Neuron (in vitro differentiated cells): Measurements from ENCODE around the gene C20orf96.

ENCODE experiments used
- H2AFZ ChIP-seq: one replicate; pipeline ENCODE4 v1.6.1; 2013; ENCODE audit warnings: low read depth, mild to moderate bottlenecking, inconsistent platforms, low read length, moderate library complexity
- H3K27me3 ChIP-seq: one replicate; pipeline ENCODE4 v1.6.1; 2013; ENCODE audit warnings: low read length; ENCODE audit not compliant: insufficient read depth
- H3K36me3 ChIP-seq: one replicate; pipeline ENCODE4 v1.6.1; 2013; ENCODE audit warnings: low read length; ENCODE audit not compliant: insufficient read depth
- H3K4me1 ChIP-seq: one replicate; pipeline ENCODE4 v1.6.1; 2013; ENCODE audit warnings: low read length; ENCODE audit not compliant: insufficient read depth
- H3K4me3 ChIP-seq: 2 replicates; pipeline ENCODE4 v1.5.1; 2013; ENCODE audit warnings: mild to moderate bottlenecking, low read length, moderate library complexity
- H3K9me3 ChIP-seq: one replicate; pipeline ENCODE4 v1.6.1; 2013; ENCODE audit warnings: low read length

Gene C20orf96

GRCh38 chr20:286508-286907 lies 4.0 kb downstream of the C20orf96 start:
- no peak overlapping the region for H3K4me3 ChIP-seq
- peaks cover 9% of the 10 kb centered on the region for H3K4me1 ChIP-seq
- no peaks in the 10 kb centered on the region for H3K27me3 ChIP-seq
- H3K36me3 ChIP-seq: peaks cover 20% of the 10 kb centered on the region
- no peaks in the 10 kb centered on the region for H3K9me3 ChIP-seq
- H2AFZ ChIP-seq: no peak overlapping the region

- Histone ChIP-seq H3K4me3 (no peak overlapping the region), H2AFZ (no peak overlapping the region), H3K9me3 (no peaks in the 10 kb centered on the region), H3K36me3 (peaks cover 32% of the 10 kb centered on the region), H3K4me1 (no peaks in the 10 kb centered on the region), H3K27me3 (no peaks in the 10 kb centered on the region)
Measured at GRCh38 chr20:284172-284571, 6.4 kb downstream of the C20orf96 start.

GRCh38 chr20:278607-279571 lies 11.7 kb downstream of the C20orf96 start:
- Histone ChIP-seq H3K4me1 (no peaks in the 10 kb centered on the region), H3K27me3 (no peaks in the 10 kb centered on the region), H3K9me3 (no peaks in the 10 kb centered on the region), H2AFZ (no peak overlapping the region), H3K36me3 (peaks cover 69% of the 10 kb centered on the region), H3K4me3 (no peak overlapping the region)

GRCh38 chr20:278181-278580 lies 12.4 kb downstream of the C20orf96 start:
- Histone ChIP-seq H3K27me3 (no peaks in the 10 kb centered on the region), H3K9me3 (no peaks in the 10 kb centered on the region), H3K36me3 (peaks cover 63% of the 10 kb centered on the region), H3K4me3 (no peak overlapping the region), H3K4me1 (no peaks in the 10 kb centered on the region), H2AFZ (no peak overlapping the region)

GRCh38 chr20:277496-277781 lies 13.1 kb downstream of the C20orf96 start:
- no peak overlapping the region for H2AFZ ChIP-seq
- no peaks in the 10 kb centered on the region for H3K4me1 ChIP-seq
- H3K9me3 ChIP-seq: no peaks in the 10 kb centered on the region
- H3K4me3 ChIP-seq: no peak overlapping the region
- peaks cover 63% of the 10 kb centered on the region for H3K36me3 ChIP-seq
- no peaks in the 10 kb centered on the region for H3K27me3 ChIP-seq

- Histone ChIP-seq H2AFZ (no peak overlapping the region), H3K4me3 (no peak overlapping the region), H3K9me3 (no peaks in the 10 kb centered on the region), H3K36me3 (peaks cover 58% of the 10 kb centered on the region), H3K4me1 (no peaks in the 10 kb centered on the region), H3K27me3 (no peaks in the 10 kb centered on the region)
Measured at GRCh38 chr20:276620-277495, 13.7 kb downstream of the C20orf96 start.

GRCh38 chr20:275791-276190 lies 14.8 kb downstream of the C20orf96 start:
- H3K27me3 ChIP-seq: no peaks in the 10 kb centered on the region
- H3K9me3 ChIP-seq: no peaks in the 10 kb centered on the region
- no peak overlapping the region for H2AFZ ChIP-seq
- H3K36me3 ChIP-seq: peaks cover 49% of the 10 kb centered on the region
- no peak overlapping the region for H3K4me3 ChIP-seq
- H3K4me1 ChIP-seq: no peaks in the 10 kb centered on the region

GRCh38 chr20:273884-274283 lies 16.7 kb downstream of the C20orf96 start:
- Histone ChIP-seq H3K36me3 (peaks cover 41% of the 10 kb centered on the region), H2AFZ (no peak overlapping the region), H3K9me3 (no peaks in the 10 kb centered on the region), H3K4me1 (no peaks in the 10 kb centered on the region), H3K27me3 (no peaks in the 10 kb centered on the region), H3K4me3 (no peak overlapping the region)

GRCh38 chr20:272718-273117 lies 17.8 kb downstream of the C20orf96 start:
- Histone ChIP-seq H2AFZ (no peak overlapping the region), H3K27me3 (no peaks in the 10 kb centered on the region), H3K36me3 (peaks cover 31% of the 10 kb centered on the region), H3K4me1 (no peaks in the 10 kb centered on the region), H3K9me3 (no peaks in the 10 kb centered on the region), H3K4me3 (no peak overlapping the region)

- H3K4me3 ChIP-seq: no peak overlapping the region
- peaks cover 20% of the 10 kb centered on the region for H3K36me3 ChIP-seq
- no peaks in the 10 kb centered on the region for H3K27me3 ChIP-seq
- H3K4me1 ChIP-seq: no peaks in the 10 kb centered on the region
- H2AFZ ChIP-seq: no peak overlapping the region
- H3K9me3 ChIP-seq: no peaks in the 10 kb centered on the region
Measured at GRCh38 chr20:271528-271927, 19.0 kb downstream of the C20orf96 start.

- H3K4me1 ChIP-seq: no peaks in the 10 kb centered on the region
- no peaks in the 10 kb centered on the region for H3K27me3 ChIP-seq
- H3K9me3 ChIP-seq: no peaks in the 10 kb centered on the region
- H3K36me3 ChIP-seq: peaks cover 15% of the 10 kb centered on the region
- no peak overlapping the region for H3K4me3 ChIP-seq
- no peak overlapping the region for H2AFZ ChIP-seq
Measured at GRCh38 chr20:271069-271468, 19.5 kb downstream of the C20orf96 start.

GRCh38 chr20:270517-270916 lies 20.0 kb downstream of the C20orf96 start:
- Histone ChIP-seq H3K4me3 (no peak overlapping the region), H3K9me3 (no peaks in the 10 kb centered on the region), H3K36me3 (peaks cover 10% of the 10 kb centered on the region), H3K4me1 (no peaks in the 10 kb centered on the region), H2AFZ (no peak overlapping the region), H3K27me3 (no peaks in the 10 kb centered on the region)
